ENCODE results near the gene S100A5. TPM values are rescaled to one million over a fixed set of nuclear protein-coding genes. Genes with fewer than 3 reads are reported as not detected.

S100A5 gene
- total RNA-seq, 1 experiment from 2014 or later: 6.0 TPM

DNA sequence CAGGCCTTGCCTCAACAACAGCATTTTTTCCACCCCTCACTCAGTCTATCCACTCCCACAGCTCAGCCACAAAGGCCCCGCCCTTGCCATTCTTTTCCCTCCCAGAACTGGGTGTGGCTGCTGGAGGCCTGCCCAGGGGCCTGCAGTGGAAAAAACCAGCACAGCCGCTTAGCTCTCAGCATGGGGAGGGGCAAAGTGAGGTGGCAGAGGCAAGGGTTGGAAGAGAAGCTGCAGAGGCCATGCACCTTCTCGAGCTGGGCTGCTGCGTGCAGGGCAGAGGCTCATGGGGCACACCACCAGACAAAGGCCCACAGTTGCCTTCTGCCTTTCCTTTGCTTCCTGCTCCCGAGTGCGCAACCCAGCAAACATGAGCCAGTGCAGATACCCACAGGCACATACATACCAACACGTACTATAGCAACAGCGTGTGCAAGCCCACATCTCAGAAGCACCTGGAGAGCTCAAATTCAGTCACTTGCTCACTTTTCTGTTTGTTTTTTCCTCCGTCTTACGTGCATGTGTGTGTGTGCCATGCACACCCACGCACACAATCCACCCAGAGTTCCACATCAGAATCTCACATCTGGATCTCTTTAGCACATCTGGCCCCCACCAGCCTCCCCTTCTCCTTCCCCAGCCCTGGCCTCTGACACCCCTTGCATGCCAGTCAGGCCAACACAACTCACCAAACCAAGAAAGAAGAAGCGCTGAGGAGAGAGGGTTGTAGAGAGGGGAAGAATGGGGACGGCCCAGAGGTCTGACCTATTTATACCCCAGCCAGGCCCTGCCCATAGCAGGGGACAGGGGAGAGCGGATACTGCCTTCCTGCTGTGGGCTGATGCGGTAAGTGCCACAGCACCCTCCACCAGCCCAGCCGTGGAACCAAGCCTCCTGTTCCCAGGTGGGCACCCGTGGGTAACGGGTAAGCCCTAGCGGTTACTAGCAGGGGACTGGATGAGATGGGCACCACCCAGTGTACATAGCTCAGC, 4.6 kb upstream of the S100A5 start, which contains the start of gene S100A4 (continued):
- TF ChIP-seq ZFX (IDR thresholded peaks at IDR 0.05) (no peak; the same call in 1 of the 2 replicates), TCF7L2 (IDR thresholded peaks at IDR 0.05; ENCODE audit: borderline replicate concordance, extremely low read depth, insufficient read depth, insufficient read length) (peak; percentile 8), POLR2A (IDR thresholded peaks at IDR 0.05; ENCODE audit: borderline replicate concordance, extremely low read depth, insufficient read depth, insufficient read length) (peak; percentile 60), SIN3A (IDR thresholded peaks at IDR 0.05; ENCODE audit: low read depth) (no peak), FOSL1 (IDR thresholded peaks at IDR 0.05; ENCODE audit: low read depth) (no peak), RAD21 (IDR thresholded peaks at IDR 0.05; ENCODE audit: low read depth) (no peak)

GRCh38 chr1:153544453-153545066, 3.8 kb upstream of the S100A5 start:
- ChIA-PET RAD21 (ENCODE audit: low non-redundant PET in 1 of 2, low total read pairs in 2 of 2, uncharacterized antibody in 2 of 2, unreplicated experiment in 2 of 2) (interaction anchor here in 1 of 2 experiments (1.1 to 1.5 kb wide), 3 partner anchors 12 to 23 kb away, joined by 4 to 7 read pairs (median 5); partner anchors contain the start of gene S100A2), CTCF (interaction anchor here (1.0 to 2.0 kb wide), 3 partner anchors 23 to 84 kb away, joined by 4 to 7 read pairs (median 4); partner anchors contain the start of gene S100A1), POLR2A (interaction anchor here (0.9 to 5.6 kb wide), 12 partner anchors 9 to 71 kb away, joined by 3 to 67 read pairs (median 5); partner anchors contain the start of genes S100A14, S100A16, S100A2 and S100A6)
- peak overlapping the region; percentile 81 for H3K9ac ChIP-seq (ENCODE audit: low read length)
- DNase-seq (ENCODE audit: low read depth, low spot score) (no peak), ATAC-seq (peak; percentile 2)
- no peaks in the 10 kb centered on the region for H3K36me3 ChIP-seq (ENCODE audit: control insufficient read depth in 1 of 2, insufficient read depth in 2 of 2, low read length in 2 of 2)
- peaks cover 95 to 100% of the 10 kb centered on the region in 2 experiments for H3K4me1 ChIP-seq (ENCODE audit: control insufficient read depth in 1 of 2, insufficient read depth in 2 of 2, low read length in 2 of 2)
- TF ChIP-seq ZFX (IDR thresholded peaks at IDR 0.05) (peak; percentile 18; the same call in 1 of the 2 replicates), REST (IDR thresholded peaks at IDR 0.05; ENCODE audit: low read depth) (no peak)
- intact Hi-C loops (cut with micrococcal nuclease): no loop called here
- no TSS peak for BruUV-seq (replicated peaks)
- H3K9me2 ChIP-seq (ENCODE audit: insufficient read depth): no peaks in the 10 kb centered on the region
- H3K27ac ChIP-seq (ENCODE audit: low read depth, low read length): peak overlapping the region; percentile 97
- H3K4me2 ChIP-seq (ENCODE audit: low read length): peak overlapping the region; percentile 77
- no peaks in the 10 kb centered on the region for H4K20me1 ChIP-seq (ENCODE audit: insufficient read depth)
- no peaks in the 10 kb centered on the region for H3K9me3 ChIP-seq (ENCODE audit: control insufficient read depth in 1 of 2, insufficient read depth in 1 of 2, low read depth in 1 of 2, low read length in 2 of 2)
- H3K4me3 ChIP-seq (replicated peaks in 1 of 2; ENCODE audit: low read depth in 1 of 2, low read length in 2 of 2): peak overlapping the region; percentile 50 to 54
- peaks cover 14% of the 10 kb centered on the region; the same call in 1 of the 2 replicates for H3K79me2 ChIP-seq (ENCODE audit: insufficient read depth, low read length)
- no peak overlapping the region for H2AFZ ChIP-seq (ENCODE audit: low read depth, low read length, poor library complexity, severe bottlenecking)
- no peaks in the 10 kb centered on the region for H3K27me3 ChIP-seq (ENCODE audit: insufficient read depth, low read length)
